GM23338 (cell line): ENCODE measurements around the gene TPP1. TPM values are rescaled to one million over a fixed set of nuclear protein-coding genes. Genes with fewer than 3 reads are reported as not detected.

Experiments
- ATAC-seq: fragments of 200-7000 bp; cut with Tn5 transposase; 3 replicates; pipeline ENCODE4 v1.9.1; 2020
- DNase-seq: peaks from one replicate; pipeline ENCODE4 v3.0.0-alpha.2; 2015; ENCODE audit warnings: low spot score
- H2AFZ ChIP-seq: fragments of 200-600 bp; sonication (generic); 2 replicates; pipeline ENCODE4 v1.8.0; 2016; ENCODE audit warnings: antibody characterized with exemption, mild to moderate bottlenecking, moderate library complexity
- H3F3A ChIP-seq: fragments of 200-600 bp; sonication (generic); replicated peaks from 2 replicates; pipeline ENCODE4 v1.8.0; 2017; ENCODE audit warnings: antibody characterized with exemption, mixed run types, low read depth
- H3K27ac ChIP-seq: fragments of 200-600 bp; sonication (generic); 2 replicates; pipeline ENCODE4 v1.6.1; 2016; ENCODE audit warnings: low read depth
- H3K27me3 ChIP-seq: fragments of 200-600 bp; sonication (generic); 2 replicates; pipeline ENCODE4 v1.8.0; 2016; ENCODE audit warnings: mild to moderate bottlenecking, mixed run types, moderate library complexity; ENCODE audit not compliant: insufficient read depth
- H3K36me3 ChIP-seq: fragments of 200-600 bp; sonication (generic); 2 replicates; pipeline ENCODE4 v1.8.0; 2016; ENCODE audit warnings: mild to moderate bottlenecking; ENCODE audit not compliant: insufficient read depth
- H3K4me1 ChIP-seq: fragments of 200-600 bp; sonication (generic); 2 replicates; pipeline ENCODE4 v1.8.0; 2016; ENCODE audit warnings: mild to moderate bottlenecking, moderate library complexity; ENCODE audit not compliant: insufficient read depth
- H3K4me2 ChIP-seq: fragments of 200-600 bp; sonication (generic); 2 replicates; pipeline ENCODE4 v1.7.1; 2017; ENCODE audit warnings: mixed run types
- H3K4me3 ChIP-seq: fragments of 200-600 bp; sonication (generic); 2 replicates; pipeline ENCODE4 v1.6.1; 2016; ENCODE audit warnings: mixed run types
- H3K79me2 ChIP-seq: fragments of 200-600 bp; sonication (generic); replicated peaks from 2 replicates; pipeline ENCODE4 v1.8.0; 2017; ENCODE audit warnings: mild to moderate bottlenecking; ENCODE audit not compliant: insufficient read depth
- H3K9me2 ChIP-seq: fragments of 200-600 bp; sonication (generic); 2 replicates; pipeline ENCODE4 v1.8.0; 2017; ENCODE audit not compliant: insufficient read depth
- H4K20me1 ChIP-seq: fragments of 200-600 bp; sonication (generic); replicated peaks from 2 replicates; pipeline ENCODE4 v1.8.0; 2017; ENCODE audit warnings: mild to moderate bottlenecking; ENCODE audit not compliant: insufficient read depth
- H3K27ac Mint-ChIP-seq: 2 replicates; pipeline ENCODE4 v1.8.0; 2020; ENCODE audit warnings: inconsistent platforms, mild to moderate bottlenecking, moderate library complexity, mixed read lengths
- H3K27me3 Mint-ChIP-seq: 3 replicates; pipeline ENCODE4 v1.8.0; 2022; ENCODE audit warnings: low read depth, mild to moderate bottlenecking, moderate library complexity, mixed read lengths, inconsistent platforms; ENCODE audit not compliant: insufficient read depth, poor library complexity
- H3K36me3 Mint-ChIP-seq: 3 replicates; pipeline ENCODE4 v1.8.0; 2021; ENCODE audit warnings: low read depth, mild to moderate bottlenecking, inconsistent platforms, moderate library complexity, mixed read lengths
- H3K4me1 Mint-ChIP-seq: 3 replicates; pipeline ENCODE4 v1.8.0; 2020; ENCODE audit warnings: mild to moderate bottlenecking, inconsistent platforms, mixed read lengths
- H3K4me3 Mint-ChIP-seq: 3 replicates; pipeline ENCODE4 v1.8.0; 2021; ENCODE audit warnings: moderate library complexity, mild to moderate bottlenecking, inconsistent platforms, mixed read lengths
- H3K9me3 Mint-ChIP-seq: 3 replicates; pipeline ENCODE4 v1.8.0; 2020; ENCODE audit warnings: moderate library complexity, mild to moderate bottlenecking, inconsistent platforms, mixed read lengths
- CREB1 ChIP-seq: fragments of 250-450 bp; sonication (Bioruptor Pico); IDR thresholded peaks from 2 replicates; pipeline ENCODE4 v1.5.0; 2020; ENCODE audit warnings: low read depth, mild to moderate bottlenecking, moderate library complexity
- EZH2 ChIP-seq: fragments of 200-600 bp; sonication (generic); IDR thresholded peaks from one replicate; pipeline ENCODE4 v1.8.0; 2017; ENCODE audit warnings: antibody characterized with exemption, mild to moderate bottlenecking, low read depth; ENCODE audit not compliant: unreplicated experiment
- JUNB ChIP-seq: IDR thresholded peaks from one replicate; pipeline ENCODE4 v1.6.1; 2016; ENCODE audit warnings: antibody characterized with exemption; ENCODE audit not compliant: unreplicated experiment
- POLR2AphosphoS5 ChIP-seq: IDR thresholded peaks from 2 replicates; pipeline ENCODE4 v1.6.1; 2016; ENCODE audit warnings: antibody characterized with exemption, low read depth
- STAT1 ChIP-seq: IDR thresholded peaks from one replicate; pipeline ENCODE4 v1.6.1; 2016; ENCODE audit warnings: antibody characterized with exemption; ENCODE audit not compliant: unreplicated experiment
- ZNF331 ChIP-seq: fragments of 250-450 bp; sonication (Bioruptor Pico); IDR thresholded peaks from 2 replicates; pipeline ENCODE4 v1.5.0; 2020; ENCODE audit warnings: low read depth, mild to moderate bottlenecking, moderate library complexity
- polyA plus RNA-seq: library from polyadenylated mRNA; unstranded; fragments of >200 nt; fragmentation: Nextera tagmentation; extraction: Ambion mirVana; gene quantifications from 2 replicates; pipeline ENCODE4 v1.2.1, GENCODE V29; 2016
- total RNA-seq: library from RNA; depleted of rRNA; stranded (reverse); fragments of >200 nt; shearing (Covaris generic); gene quantifications from 2 replicates; pipeline ENCODE4 v1.2.3, GENCODE V29; 2014
- TF ChIP-seq, protein P1 (sequence below): IDR thresholded peaks from one replicate; pipeline ENCODE4 v1.6.1; 2018; ENCODE audit warnings: antibody characterized with exemption; ENCODE audit not compliant: unreplicated experiment
- TF ChIP-seq, protein P2 (sequence below), 2 experiments: fragments of 200-600 bp in 1 of 2; sonication (generic) in 1 of 2; conservative IDR thresholded peaks; 2 replicates each; pipeline versions ENCODE4 v1.5.1 to v1.6.1; 2016 to 2017; ENCODE audit warnings: antibody characterized with exemption in 2 of 2, low read depth in 2 of 2, mild to moderate bottlenecking in 2 of 2, moderate library complexity in 1 of 2
- TF ChIP-seq, protein P3 (sequence below): IDR thresholded peaks from 2 replicates; pipeline ENCODE4 v1.6.1; 2016; ENCODE audit warnings: antibody characterized with exemption

TPP1 gene
- total and polyA plus RNA-seq, 2 experiments from 2014 or later, result 21.7 to 49.7 TPM

DNA sequence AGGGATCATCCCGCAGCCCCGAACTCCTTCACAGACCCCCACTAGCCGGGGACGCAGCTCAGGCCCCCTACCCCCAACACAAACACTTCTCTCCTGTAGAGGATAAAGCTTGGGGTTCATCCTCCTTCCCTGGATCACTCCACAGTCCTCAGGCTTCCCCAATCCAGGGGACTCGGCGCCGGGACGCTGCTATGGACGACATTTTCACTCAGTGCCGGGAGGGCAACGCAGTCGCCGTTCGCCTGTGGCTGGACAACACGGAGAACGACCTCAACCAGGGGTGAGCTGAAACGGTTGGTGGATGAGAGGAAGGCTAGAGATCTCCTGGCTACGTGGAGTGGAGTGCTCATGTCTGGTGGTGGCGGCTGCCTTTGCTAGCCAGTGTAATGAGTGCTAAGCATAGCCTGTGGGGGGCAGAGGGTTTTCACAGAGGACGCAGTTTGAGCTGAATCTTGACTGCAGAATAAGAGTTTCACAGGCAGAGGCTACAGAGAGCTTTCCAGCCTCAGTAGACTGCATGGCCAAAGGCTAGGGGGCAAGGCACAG lies 15.1 kb downstream of the TPP1 start (continued):
- no peak for TF ChIP-seq EZH2
- TF ChIP-seq, protein P1, sequence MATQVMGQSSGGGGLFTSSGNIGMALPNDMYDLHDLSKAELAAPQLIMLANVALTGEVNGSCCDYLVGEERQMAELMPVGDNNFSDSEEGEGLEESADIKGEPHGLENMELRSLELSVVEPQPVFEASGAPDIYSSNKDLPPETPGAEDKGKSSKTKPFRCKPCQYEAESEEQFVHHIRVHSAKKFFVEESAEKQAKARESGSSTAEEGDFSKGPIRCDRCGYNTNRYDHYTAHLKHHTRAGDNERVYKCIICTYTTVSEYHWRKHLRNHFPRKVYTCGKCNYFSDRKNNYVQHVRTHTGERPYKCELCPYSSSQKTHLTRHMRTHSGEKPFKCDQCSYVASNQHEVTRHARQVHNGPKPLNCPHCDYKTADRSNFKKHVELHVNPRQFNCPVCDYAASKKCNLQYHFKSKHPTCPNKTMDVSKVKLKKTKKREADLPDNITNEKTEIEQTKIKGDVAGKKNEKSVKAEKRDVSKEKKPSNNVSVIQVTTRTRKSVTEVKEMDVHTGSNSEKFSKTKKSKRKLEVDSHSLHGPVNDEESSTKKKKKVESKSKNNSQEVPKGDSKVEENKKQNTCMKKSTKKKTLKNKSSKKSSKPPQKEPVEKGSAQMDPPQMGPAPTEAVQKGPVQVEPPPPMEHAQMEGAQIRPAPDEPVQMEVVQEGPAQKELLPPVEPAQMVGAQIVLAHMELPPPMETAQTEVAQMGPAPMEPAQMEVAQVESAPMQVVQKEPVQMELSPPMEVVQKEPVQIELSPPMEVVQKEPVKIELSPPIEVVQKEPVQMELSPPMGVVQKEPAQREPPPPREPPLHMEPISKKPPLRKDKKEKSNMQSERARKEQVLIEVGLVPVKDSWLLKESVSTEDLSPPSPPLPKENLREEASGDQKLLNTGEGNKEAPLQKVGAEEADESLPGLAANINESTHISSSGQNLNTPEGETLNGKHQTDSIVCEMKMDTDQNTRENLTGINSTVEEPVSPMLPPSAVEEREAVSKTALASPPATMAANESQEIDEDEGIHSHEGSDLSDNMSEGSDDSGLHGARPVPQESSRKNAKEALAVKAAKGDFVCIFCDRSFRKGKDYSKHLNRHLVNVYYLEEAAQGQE, result no peak
- TF ChIP-seq, protein P2, sequence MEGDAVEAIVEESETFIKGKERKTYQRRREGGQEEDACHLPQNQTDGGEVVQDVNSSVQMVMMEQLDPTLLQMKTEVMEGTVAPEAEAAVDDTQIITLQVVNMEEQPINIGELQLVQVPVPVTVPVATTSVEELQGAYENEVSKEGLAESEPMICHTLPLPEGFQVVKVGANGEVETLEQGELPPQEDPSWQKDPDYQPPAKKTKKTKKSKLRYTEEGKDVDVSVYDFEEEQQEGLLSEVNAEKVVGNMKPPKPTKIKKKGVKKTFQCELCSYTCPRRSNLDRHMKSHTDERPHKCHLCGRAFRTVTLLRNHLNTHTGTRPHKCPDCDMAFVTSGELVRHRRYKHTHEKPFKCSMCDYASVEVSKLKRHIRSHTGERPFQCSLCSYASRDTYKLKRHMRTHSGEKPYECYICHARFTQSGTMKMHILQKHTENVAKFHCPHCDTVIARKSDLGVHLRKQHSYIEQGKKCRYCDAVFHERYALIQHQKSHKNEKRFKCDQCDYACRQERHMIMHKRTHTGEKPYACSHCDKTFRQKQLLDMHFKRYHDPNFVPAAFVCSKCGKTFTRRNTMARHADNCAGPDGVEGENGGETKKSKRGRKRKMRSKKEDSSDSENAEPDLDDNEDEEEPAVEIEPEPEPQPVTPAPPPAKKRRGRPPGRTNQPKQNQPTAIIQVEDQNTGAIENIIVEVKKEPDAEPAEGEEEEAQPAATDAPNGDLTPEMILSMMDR (conservative IDR thresholded peaks at IDR 0.05; ENCODE audit: low read depth in 2 of 2), result peak in 1 of 2 experiments; percentile 26; a peak in 2 of 4 replicates

DNA sequence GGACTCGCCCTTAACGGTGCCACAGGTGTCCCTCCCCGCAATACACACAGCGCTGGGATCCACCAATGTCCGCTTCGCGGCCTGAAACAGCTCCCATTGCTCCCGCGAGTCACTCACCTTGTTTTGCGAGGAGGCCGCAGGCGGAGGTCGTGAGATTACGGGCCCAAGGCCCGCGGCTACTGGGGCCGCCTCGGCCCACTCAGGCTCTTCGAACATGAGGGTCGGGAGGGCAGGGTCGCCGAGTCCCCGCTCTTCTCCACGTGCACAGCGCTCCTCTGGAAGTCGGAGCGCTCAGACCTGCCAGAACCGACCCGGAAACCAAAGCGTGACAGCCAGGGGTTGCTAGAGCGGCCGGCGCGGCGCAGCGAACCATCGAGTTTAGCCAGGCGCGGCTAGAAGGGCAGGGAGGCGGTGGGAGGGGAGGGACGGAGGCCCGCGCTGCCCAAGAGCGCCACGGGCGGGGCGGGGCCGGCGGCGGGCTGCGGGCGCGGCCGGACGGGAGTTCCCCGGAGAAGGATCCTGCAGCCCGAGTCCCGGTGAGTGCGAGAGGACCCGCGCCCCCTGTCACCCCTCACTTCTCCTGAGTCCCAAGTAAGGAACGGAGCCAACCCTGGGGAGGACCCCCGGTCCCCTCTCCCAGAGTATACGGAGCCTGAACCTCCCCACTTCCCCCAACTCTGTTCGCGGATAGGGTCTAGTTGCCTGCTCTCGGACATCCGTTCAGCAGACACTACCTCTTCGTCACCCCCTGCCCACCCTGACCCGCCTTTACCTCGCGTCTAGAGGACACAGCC lies 15.7 kb downstream of the TPP1 start, which contains the start of the genes ILK and RRP8:
Gene ILK (plus strand): TSS at position 488 of the 794 bp plus-strand sequence. CDS start 498 bp downstream, outside the sequence.
Gene RRP8 (minus strand): TSS at position 330 of the 794 bp plus-strand sequence. CDS start 114 bp downstream, at position 216.
- Mint-ChIP-seq H3K9me3 (no peaks in the 10 kb centered on the region), H3K27me3 (no peaks in the 10 kb centered on the region), H3K4me1 (peaks cover 20% of the 10 kb centered on the region; the same call in 2 of the 3 replicates), H3K27ac (no peak within 1 kb of the TSS), H3K36me3 (peaks cover 37% of the 10 kb centered on the region), H3K4me3 (no peak within 1 kb of the TSS)
- no peaks in the 10 kb centered on the region; the same call in 1 of the 2 replicates for H4K20me1 ChIP-seq
- H3K9me2 ChIP-seq, result no peaks in the 10 kb centered on the region
- peaks cover 23% of the 10 kb centered on the region for H3K4me1 ChIP-seq
- DNase-seq (peak; percentile 96), ATAC-seq (peak; percentile 82)
- H3K27me3 ChIP-seq, result no peaks in the 10 kb centered on the region
- TF ChIP-seq, protein P2 (conservative IDR thresholded peaks at IDR 0.05; ENCODE audit: low read depth in 2 of 2), result no peak
- no peak for TF ChIP-seq JUNB
- TF ChIP-seq ZNF331 (CRISPR knock-in tag), result no peak
- no peak for TF ChIP-seq EZH2
- peak; percentile 89 for TF ChIP-seq POLR2AphosphoS5
- TF ChIP-seq, protein P3, sequence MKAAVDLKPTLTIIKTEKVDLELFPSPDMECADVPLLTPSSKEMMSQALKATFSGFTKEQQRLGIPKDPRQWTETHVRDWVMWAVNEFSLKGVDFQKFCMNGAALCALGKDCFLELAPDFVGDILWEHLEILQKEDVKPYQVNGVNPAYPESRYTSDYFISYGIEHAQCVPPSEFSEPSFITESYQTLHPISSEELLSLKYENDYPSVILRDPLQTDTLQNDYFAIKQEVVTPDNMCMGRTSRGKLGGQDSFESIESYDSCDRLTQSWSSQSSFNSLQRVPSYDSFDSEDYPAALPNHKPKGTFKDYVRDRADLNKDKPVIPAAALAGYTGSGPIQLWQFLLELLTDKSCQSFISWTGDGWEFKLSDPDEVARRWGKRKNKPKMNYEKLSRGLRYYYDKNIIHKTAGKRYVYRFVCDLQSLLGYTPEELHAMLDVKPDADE, result peak; percentile 62; the same call in 1 of the 2 replicates
- peak; percentile 72 for TF ChIP-seq CREB1 (CRISPR knock-in tag)
- TF ChIP-seq STAT1, result no peak
- H2AFZ ChIP-seq, result peak within 1 kb of the TSS; percentile 99
- peak within 1 kb of the TSS; percentile 100 for H3K4me3 ChIP-seq
- H3F3A ChIP-seq, result peaks cover 10% of the 10 kb centered on the region; the same call in 1 of the 2 replicates
- peaks cover 53% of the 10 kb centered on the region for H3K79me2 ChIP-seq
- peak within 1 kb of the TSS; percentile 98 for H3K27ac ChIP-seq
- H3K4me2 ChIP-seq, result peak within 1 kb of the TSS; percentile 90
- peaks cover 14% of the 10 kb centered on the region; the same call in 1 of the 2 replicates for H3K36me3 ChIP-seq
